H9 (cell line): ENCODE results near the gene ABCA6. TPM values are rescaled to one million over a fixed set of nuclear protein-coding genes. Genes with fewer than 3 reads are reported as not detected.

ENCODE experiments used
- DNase-seq: peaks from one replicate; pipeline ENCODE4 v3.0.0-alpha.2; 2017
- H2AFZ ChIP-seq: one replicate; pipeline ENCODE4 v1.6.1; 2013; ENCODE audit warnings: mild to moderate bottlenecking, low read length, control low read depth, moderate library complexity
- H2AK5ac ChIP-seq: 2 replicates; pipeline ENCODE4 v1.6.1; 2013; ENCODE audit warnings: low read length, control low read depth, mixed read lengths; ENCODE audit not compliant: insufficient read length
- H2BK120ac ChIP-seq: one replicate; pipeline ENCODE4 v1.6.1; 2013; ENCODE audit warnings: low read depth, mild to moderate bottlenecking, low read length, control low read depth, inconsistent platforms; ENCODE audit not compliant: poor library complexity, severe bottlenecking
- H2BK12ac ChIP-seq: 2 replicates; pipeline ENCODE4 v1.6.1; 2013; ENCODE audit warnings: low read length, control low read depth, mixed read lengths, low read depth; ENCODE audit not compliant: insufficient read length
- H2BK15ac ChIP-seq: 2 replicates; pipeline ENCODE4 v1.6.1; 2013; ENCODE audit warnings: low read depth, low read length, control low read depth
- H2BK20ac ChIP-seq: one replicate; pipeline ENCODE4 v1.6.1; 2013; ENCODE audit warnings: low read depth, mild to moderate bottlenecking, low read length, control low read depth, inconsistent platforms; ENCODE audit not compliant: poor library complexity, severe bottlenecking
- H2BK5ac ChIP-seq: 2 replicates; pipeline ENCODE4 v1.6.1; 2013; ENCODE audit warnings: low read length, control low read depth, mixed read lengths; ENCODE audit not compliant: insufficient read length
- H3K14ac ChIP-seq: 2 replicates; pipeline ENCODE4 v1.6.1; 2013; ENCODE audit warnings: low read length, control low read depth; ENCODE audit not compliant: insufficient read depth
- H3K18ac ChIP-seq: 2 replicates; pipeline ENCODE4 v1.6.1; 2013; ENCODE audit warnings: low read depth, mild to moderate bottlenecking, mixed read lengths, low read length, control low read depth; ENCODE audit not compliant: insufficient read length
- H3K23ac ChIP-seq: 2 replicates; pipeline ENCODE4 v1.6.1; 2013; ENCODE audit warnings: low read length, control low read depth, mixed read lengths, low read depth; ENCODE audit not compliant: insufficient read length
- H3K23me2 ChIP-seq: 2 replicates; pipeline ENCODE4 v1.6.1; 2013; ENCODE audit warnings: low read depth, mild to moderate bottlenecking, mixed read lengths, low read length, control low read depth; ENCODE audit not compliant: insufficient read length, poor library complexity, severe bottlenecking
- H3K27ac ChIP-seq: 2 replicates; pipeline ENCODE4 v1.5.1; 2013; ENCODE audit warnings: low read length, control low read depth, mixed read lengths, low read depth; ENCODE audit not compliant: insufficient read length
- H3K27me3 ChIP-seq: 2 replicates; pipeline ENCODE4 v1.6.1; 2013; ENCODE audit warnings: low read length, control low read depth, inconsistent platforms; ENCODE audit not compliant: insufficient read depth
- H3K4ac ChIP-seq: 2 replicates; pipeline ENCODE4 v1.6.1; 2013; ENCODE audit warnings: low read depth, mild to moderate bottlenecking, control low read depth, inconsistent platforms, low read length, moderate library complexity
- H3K4me1 ChIP-seq: 2 replicates; pipeline ENCODE4 v1.6.1; 2013; ENCODE audit warnings: low read length, control low read depth, inconsistent platforms; ENCODE audit not compliant: insufficient read depth
- H3K4me2 ChIP-seq: 2 replicates; pipeline ENCODE4 v1.6.1; 2013; ENCODE audit warnings: low read length, control low read depth, mixed read lengths; ENCODE audit not compliant: insufficient read length, insufficient read depth
- H3K56ac ChIP-seq: 2 replicates; pipeline ENCODE4 v1.6.1; 2013; ENCODE audit warnings: low read depth, mild to moderate bottlenecking, mixed read lengths, low read length, control low read depth; ENCODE audit not compliant: insufficient read length
- H3K79me1 ChIP-seq: 2 replicates; pipeline ENCODE4 v1.6.1; 2013; ENCODE audit warnings: low read depth, mild to moderate bottlenecking, moderate library complexity, low read length, control low read depth, inconsistent platforms; ENCODE audit not compliant: insufficient read depth, poor library complexity, severe bottlenecking
- H3K79me2 ChIP-seq: 2 replicates; pipeline ENCODE4 v1.6.1; 2013; ENCODE audit warnings: low read length, control low read depth, inconsistent platforms; ENCODE audit not compliant: insufficient read depth
- H3K9ac ChIP-seq: 2 replicates; pipeline ENCODE4 v1.6.1; 2013; ENCODE audit warnings: low read length, control low read depth, mixed read lengths; ENCODE audit not compliant: insufficient read length; ENCODE audit errors: extremely low read depth
- H3K9me3 ChIP-seq: one replicate; pipeline ENCODE4 v1.6.1; 2013; ENCODE audit warnings: low read depth, low read length, inconsistent platforms; ENCODE audit not compliant: control insufficient read depth
- H3T11ph ChIP-seq: one replicate; pipeline ENCODE4 v1.6.1; 2013; ENCODE audit warnings: mild to moderate bottlenecking, low read length, control low read depth, inconsistent platforms
- H4K20me1 ChIP-seq: one replicate; pipeline ENCODE4 v1.6.1; 2013; ENCODE audit not compliant: control insufficient read depth, insufficient read length, insufficient read depth
- H4K5ac ChIP-seq: 2 replicates; pipeline ENCODE4 v1.6.1; 2013; ENCODE audit warnings: low read depth, mild to moderate bottlenecking, mixed read lengths, low read length, control low read depth; ENCODE audit not compliant: insufficient read length
- H4K8ac ChIP-seq: replicated peaks from 2 replicates; pipeline ENCODE4 v1.6.1; 2013; ENCODE audit warnings: low read length, control low read depth, mixed read lengths, low read depth; ENCODE audit not compliant: insufficient read length
- H4K91ac ChIP-seq: 2 replicates; pipeline ENCODE4 v1.6.1; 2013; ENCODE audit warnings: low read depth, mild to moderate bottlenecking, moderate library complexity, mixed read lengths, low read length, control low read depth; ENCODE audit not compliant: insufficient read length
- H3K27ac Mint-ChIP-seq, 3 experiments: 2 replicates in 2 of 3; 3 replicates in 1 of 3; pipeline ENCODE4 v1.8.0; 2020 to 2021; ENCODE audit warnings: mixed read lengths in 3 of 3, mild to moderate bottlenecking in 1 of 3, moderate library complexity in 1 of 3
- H3K27me3 Mint-ChIP-seq: 2 replicates; pipeline ENCODE4 v1.8.0; 2021; ENCODE audit warnings: low read depth, mild to moderate bottlenecking, moderate library complexity, mixed read lengths
- H3K36me3 Mint-ChIP-seq, 3 experiments: 2 replicates in 2 of 3; 3 replicates in 1 of 3; pipeline ENCODE4 v1.8.0; 2020 to 2021; ENCODE audit warnings: low read depth in 3 of 3, mixed read lengths in 3 of 3; ENCODE audit not compliant: insufficient read depth in 1 of 3
- H3K4me1 Mint-ChIP-seq, 2 experiments: 2 replicates each; pipeline ENCODE4 v1.8.0; 2020; ENCODE audit warnings: mixed read lengths in 2 of 2
- H3K4me3 Mint-ChIP-seq, 2 experiments: 2 replicates in 1 of 2; 3 replicates in 1 of 2; pipeline ENCODE4 v1.8.0; 2020 to 2021; ENCODE audit warnings: mild to moderate bottlenecking in 2 of 2, mixed read lengths in 2 of 2, moderate library complexity in 1 of 2
- H3K9me3 Mint-ChIP-seq, 2 experiments: 2 replicates in 1 of 2; 3 replicates in 1 of 2; pipeline ENCODE4 v1.8.0; 2020; ENCODE audit warnings: mild to moderate bottlenecking in 2 of 2, mixed read lengths in 2 of 2, moderate library complexity in 1 of 2
- WGBS: extraction: QIAGEN DNeasy Blood & Tissue Kit; methylation state at CpG from one replicate; pipeline ENCODE4 v1.1.7; 2013; ENCODE audit warnings: missing lambda C conversion rate, low lambda C conversion rate, mixed read lengths; ENCODE audit not compliant: insufficient read length; ENCODE audit errors: extremely low coverage; 5-methylcytosine and 5-hydroxymethylcytosine counted together
- total RNA-seq: library from RNA; stranded (reverse); gene quantifications from 2 replicates; pipeline ENCODE4 v1.2.1, GENCODE V29; 2021
- TF ChIP-seq, protein P1 (sequence below): fragments of 200-600 bp; sonication (generic); conservative IDR thresholded peaks from 3 replicates; pipeline ENCODE4 v1.8.0; 2021; ENCODE audit warnings: antibody characterized with exemption, mild to moderate bottlenecking

The ABCA6 gene
- total RNA-seq, 1 experiment from 2014 or later, result not detected

DNA sequence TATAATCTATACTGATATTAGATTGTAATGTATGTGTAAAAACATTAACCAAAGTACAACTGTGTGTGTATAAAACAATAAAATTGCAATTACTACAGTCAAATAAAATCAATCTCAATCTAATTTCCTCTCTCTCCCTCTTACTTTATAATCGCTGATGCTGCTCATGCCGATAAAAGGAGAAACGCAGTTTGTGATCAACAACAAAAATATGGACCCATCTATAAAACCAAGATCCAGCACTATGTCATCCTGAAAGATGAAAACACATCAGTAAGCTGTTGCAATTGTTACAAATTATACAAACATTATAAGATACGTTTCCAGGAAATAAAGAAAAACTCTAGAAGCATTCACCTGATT, 33.5 kb upstream of the ABCA6 start:
- H3K36me3 Mint-ChIP-seq, result no peaks in the 10 kb centered on the region
- Histone ChIP-seq H3K4ac (no peak overlapping the region), H2AK5ac (no peak overlapping the region), H4K20me1 (no peaks in the 10 kb centered on the region), H3K56ac (no peak overlapping the region), H2BK15ac (no peak overlapping the region), H2BK20ac (no peak overlapping the region), H3K14ac (no peak overlapping the region), H3K9me3 (no peaks in the 10 kb centered on the region), H2BK120ac (no peak overlapping the region), H2BK5ac (no peak overlapping the region), H3K18ac (no peak overlapping the region), H3K9ac (no peak overlapping the region), H3K27me3 (no peaks in the 10 kb centered on the region), H3K23me2 (no peaks in the 10 kb centered on the region), H3K79me1 (no peaks in the 10 kb centered on the region), H3K27ac (no peak overlapping the region), H2BK12ac (no peak overlapping the region), H3T11ph (no peak overlapping the region), H4K8ac (no peak overlapping the region), H3K4me1 (no peaks in the 10 kb centered on the region), H2AFZ (no peak overlapping the region), H4K91ac (no peak overlapping the region), H3K4me2 (no peak overlapping the region), H3K23ac (no peak overlapping the region), H3K79me2 (no peaks in the 10 kb centered on the region), H4K5ac (no peak overlapping the region)
- no peaks in the 10 kb centered on the region for H3K9me3 Mint-ChIP-seq
- TF ChIP-seq, protein P1, sequence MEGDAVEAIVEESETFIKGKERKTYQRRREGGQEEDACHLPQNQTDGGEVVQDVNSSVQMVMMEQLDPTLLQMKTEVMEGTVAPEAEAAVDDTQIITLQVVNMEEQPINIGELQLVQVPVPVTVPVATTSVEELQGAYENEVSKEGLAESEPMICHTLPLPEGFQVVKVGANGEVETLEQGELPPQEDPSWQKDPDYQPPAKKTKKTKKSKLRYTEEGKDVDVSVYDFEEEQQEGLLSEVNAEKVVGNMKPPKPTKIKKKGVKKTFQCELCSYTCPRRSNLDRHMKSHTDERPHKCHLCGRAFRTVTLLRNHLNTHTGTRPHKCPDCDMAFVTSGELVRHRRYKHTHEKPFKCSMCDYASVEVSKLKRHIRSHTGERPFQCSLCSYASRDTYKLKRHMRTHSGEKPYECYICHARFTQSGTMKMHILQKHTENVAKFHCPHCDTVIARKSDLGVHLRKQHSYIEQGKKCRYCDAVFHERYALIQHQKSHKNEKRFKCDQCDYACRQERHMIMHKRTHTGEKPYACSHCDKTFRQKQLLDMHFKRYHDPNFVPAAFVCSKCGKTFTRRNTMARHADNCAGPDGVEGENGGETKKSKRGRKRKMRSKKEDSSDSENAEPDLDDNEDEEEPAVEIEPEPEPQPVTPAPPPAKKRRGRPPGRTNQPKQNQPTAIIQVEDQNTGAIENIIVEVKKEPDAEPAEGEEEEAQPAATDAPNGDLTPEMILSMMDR, result no peak
- no CpG with 5 or more reads among the region's 4 CpGs for WGBS
- H3K27ac Mint-ChIP-seq, result no peak overlapping the region
- DNase-seq, result no peak
- H3K4me1 Mint-ChIP-seq, result no peaks in the 10 kb centered on the region
- H3K27me3 Mint-ChIP-seq, result no peaks in the 10 kb centered on the region
- H3K4me3 Mint-ChIP-seq, result no peak overlapping the region
